ENCODE results near the gene HOXA2.
A peak's percentile ranks its signal among the peaks of the same experiment; 100 is the strongest.

Gene HOXA2

DNA sequence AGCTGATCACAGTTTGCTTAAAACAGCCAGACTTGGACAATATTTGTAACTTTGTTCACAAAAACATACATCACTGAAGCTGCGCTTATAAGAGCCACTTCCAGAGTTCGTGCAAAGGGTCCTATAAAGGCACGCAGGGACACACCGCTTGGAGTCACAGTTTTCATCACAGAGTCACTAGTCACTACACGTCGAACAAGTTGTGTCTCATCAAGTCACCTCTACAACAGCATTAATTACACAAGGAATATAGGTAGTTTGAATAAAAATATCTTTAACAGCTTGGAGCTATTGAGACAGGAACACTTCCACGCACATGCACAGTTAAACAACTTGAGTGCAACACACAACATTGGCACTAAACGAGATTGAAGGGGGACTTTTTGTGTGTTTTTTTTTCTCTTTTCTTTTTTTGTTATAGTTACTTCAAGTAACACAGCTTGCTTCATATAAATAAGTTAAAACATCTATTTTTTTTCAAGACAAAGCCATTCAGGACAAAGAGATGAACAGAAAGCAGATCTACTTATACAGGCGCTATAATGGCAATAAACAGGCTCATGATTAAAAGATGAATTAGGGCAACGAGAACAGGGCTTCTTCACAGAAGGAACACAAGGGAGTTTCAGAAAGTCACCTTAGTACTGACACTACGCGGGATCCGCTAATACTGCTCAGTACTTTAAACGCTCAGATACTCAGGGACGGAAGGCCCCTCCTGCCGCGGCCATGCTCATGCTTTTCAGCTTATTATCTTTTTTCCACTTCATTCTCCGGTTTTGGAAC, 38.8 kb upstream of the HOXA2 start:
- POLR2A ChIA-PET (ENCODE audit: low non-redundant PET): interaction anchor here (0.5 kb wide), 1 partner anchor 282 kb away, joined by 5 read pairs; no protein-coding TSS in a partner anchor
- H3K27ac ChIP-seq: peak overlapping the region; percentile 90
- no peak for DNase-seq (ENCODE audit: low spot score)
- TF ChIP-seq, protein P1, sequence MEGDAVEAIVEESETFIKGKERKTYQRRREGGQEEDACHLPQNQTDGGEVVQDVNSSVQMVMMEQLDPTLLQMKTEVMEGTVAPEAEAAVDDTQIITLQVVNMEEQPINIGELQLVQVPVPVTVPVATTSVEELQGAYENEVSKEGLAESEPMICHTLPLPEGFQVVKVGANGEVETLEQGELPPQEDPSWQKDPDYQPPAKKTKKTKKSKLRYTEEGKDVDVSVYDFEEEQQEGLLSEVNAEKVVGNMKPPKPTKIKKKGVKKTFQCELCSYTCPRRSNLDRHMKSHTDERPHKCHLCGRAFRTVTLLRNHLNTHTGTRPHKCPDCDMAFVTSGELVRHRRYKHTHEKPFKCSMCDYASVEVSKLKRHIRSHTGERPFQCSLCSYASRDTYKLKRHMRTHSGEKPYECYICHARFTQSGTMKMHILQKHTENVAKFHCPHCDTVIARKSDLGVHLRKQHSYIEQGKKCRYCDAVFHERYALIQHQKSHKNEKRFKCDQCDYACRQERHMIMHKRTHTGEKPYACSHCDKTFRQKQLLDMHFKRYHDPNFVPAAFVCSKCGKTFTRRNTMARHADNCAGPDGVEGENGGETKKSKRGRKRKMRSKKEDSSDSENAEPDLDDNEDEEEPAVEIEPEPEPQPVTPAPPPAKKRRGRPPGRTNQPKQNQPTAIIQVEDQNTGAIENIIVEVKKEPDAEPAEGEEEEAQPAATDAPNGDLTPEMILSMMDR (conservative IDR thresholded peaks at IDR 0.05; ENCODE audit: low read depth): no peak
- CTCF ChIA-PET: interaction anchor here (0.5 to 2.3 kb wide), 13 partner anchors 9 to 1429 kb away, joined by 3 to 10 read pairs (median 4); partner anchors contain the start of gene HOXA4

DNA sequence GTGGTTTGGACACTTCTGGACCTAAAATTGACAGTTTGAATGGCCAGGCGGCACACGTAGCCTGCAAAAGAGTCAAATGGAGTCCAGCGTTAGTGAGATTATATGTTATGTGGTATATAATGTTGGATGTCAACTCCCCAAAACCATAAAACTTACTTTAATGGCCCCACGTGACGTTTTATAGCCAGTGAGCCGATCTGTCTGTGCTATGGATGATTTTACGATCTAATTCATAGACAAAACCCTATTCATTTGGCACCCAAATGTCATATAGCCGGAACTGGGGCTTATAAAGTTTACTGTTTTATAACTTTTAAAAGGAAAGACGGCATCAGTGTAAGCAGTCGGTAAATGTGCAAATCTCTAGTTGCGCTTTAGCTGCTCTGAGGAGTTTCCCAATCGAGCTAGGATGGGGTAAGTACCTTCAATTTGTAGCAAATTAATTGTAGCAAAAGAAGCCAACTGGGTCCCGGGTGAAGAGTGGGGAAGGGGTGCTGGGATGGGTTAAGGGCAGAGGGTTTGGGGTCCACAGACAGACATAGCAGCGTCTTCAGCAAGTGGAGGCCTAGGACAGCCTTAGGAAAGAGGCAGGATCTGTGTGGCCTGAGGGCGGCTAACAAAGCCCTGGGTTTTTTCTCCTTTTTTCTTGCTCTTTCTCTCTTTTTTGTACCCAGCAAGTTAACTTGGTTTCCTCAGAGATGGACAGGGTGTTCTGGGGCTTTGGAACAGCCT, 37.8 kb upstream of the HOXA2 start:
- CTCF ChIA-PET: interaction anchor here (0.6 to 2.3 kb wide), 6 partner anchors 42 to 768 kb away, joined by 3 to 10 read pairs (median 4); no protein-coding TSS in a partner anchor
- H3K27ac ChIP-seq: peak overlapping the region; percentile 84
- DNase-seq (ENCODE audit: low spot score): no peak
- POLR2A ChIA-PET (ENCODE audit: low non-redundant PET): no interaction called here
- TF ChIP-seq, protein P1 (conservative IDR thresholded peaks at IDR 0.05; ENCODE audit: low read depth): no peak

DNA sequence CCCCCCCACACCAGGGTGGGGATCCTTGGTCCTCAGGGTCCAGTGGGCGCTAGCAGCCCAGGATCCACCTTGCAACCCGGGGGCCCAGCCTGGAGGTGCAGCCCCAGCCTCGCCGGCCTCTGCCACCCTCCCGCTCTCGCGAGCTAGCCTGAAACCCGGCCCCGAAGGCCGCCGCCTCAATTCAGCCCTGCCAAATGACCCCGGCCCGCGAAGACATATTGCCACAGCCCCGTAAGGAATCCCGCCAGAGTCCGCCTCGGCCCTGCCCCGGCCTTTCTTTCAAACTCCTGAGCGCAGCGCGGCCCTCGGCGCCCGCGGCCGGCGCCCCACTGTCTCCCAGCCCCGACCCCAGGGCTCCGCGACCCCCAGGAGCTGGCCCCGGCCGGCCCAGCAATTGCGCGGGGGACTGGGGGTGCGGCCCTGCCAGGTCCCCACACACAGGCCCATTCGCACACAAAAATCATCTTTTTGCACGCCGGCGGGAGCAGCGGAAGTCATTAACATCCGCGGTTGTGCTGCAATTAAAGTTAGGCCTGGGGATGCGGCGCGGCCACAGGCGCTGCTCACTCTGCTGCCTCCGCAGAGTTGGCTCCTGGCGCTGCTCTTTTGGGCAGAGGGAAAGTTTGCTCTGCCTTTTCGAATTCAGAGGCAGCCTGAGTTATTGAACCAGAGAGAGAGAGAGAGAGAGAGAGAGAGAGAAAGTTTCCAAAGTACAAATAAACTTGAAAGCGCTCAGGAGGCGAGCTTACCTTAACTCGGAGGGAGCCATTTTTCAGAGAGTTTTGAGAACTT, 37.0 kb upstream of the HOXA2 start:
- no peak for DNase-seq (ENCODE audit: low spot score)
- ChIA-PET CTCF (interaction anchor here (0.6 kb wide), 3 partner anchors 8 to 767 kb away, joined by 3 to 7 read pairs (median 4); no protein-coding TSS in a partner anchor), POLR2A (ENCODE audit: low non-redundant PET) (no interaction called here)
- peak overlapping the region; percentile 84 for H3K27ac ChIP-seq
- TF ChIP-seq, protein P1 (conservative IDR thresholded peaks at IDR 0.05; ENCODE audit: low read depth): no peak

DNA sequence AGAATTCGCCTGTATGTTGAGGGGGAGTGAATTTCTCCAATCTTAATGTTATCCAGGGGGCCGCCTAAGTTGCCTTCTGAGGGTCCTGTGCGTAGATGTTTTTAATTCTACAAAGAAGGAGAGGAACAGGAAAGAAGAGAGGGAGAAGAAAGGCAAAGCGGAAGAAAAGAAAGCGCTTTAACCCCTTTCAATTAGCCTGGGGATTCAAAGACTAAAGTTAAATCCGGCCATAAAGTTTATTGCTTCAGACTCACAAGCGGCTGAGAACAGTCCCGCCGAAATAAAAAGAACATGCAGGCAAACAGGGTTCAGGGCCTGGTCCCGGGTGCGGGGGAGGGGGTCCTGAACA, 36.5 kb upstream of the HOXA2 start:
- TF ChIP-seq, protein P1 (conservative IDR thresholded peaks at IDR 0.05; ENCODE audit: low read depth): no peak
- ChIA-PET CTCF (interaction anchor here (0.6 kb wide), 2 partner anchors 8 to 41 kb away, joined by 3 to 7 read pairs; no protein-coding TSS in a partner anchor), POLR2A (ENCODE audit: low non-redundant PET) (no interaction called here)
- H3K27ac ChIP-seq: peak overlapping the region; percentile 84
- DNase-seq (ENCODE audit: low spot score): no peak

DNA sequence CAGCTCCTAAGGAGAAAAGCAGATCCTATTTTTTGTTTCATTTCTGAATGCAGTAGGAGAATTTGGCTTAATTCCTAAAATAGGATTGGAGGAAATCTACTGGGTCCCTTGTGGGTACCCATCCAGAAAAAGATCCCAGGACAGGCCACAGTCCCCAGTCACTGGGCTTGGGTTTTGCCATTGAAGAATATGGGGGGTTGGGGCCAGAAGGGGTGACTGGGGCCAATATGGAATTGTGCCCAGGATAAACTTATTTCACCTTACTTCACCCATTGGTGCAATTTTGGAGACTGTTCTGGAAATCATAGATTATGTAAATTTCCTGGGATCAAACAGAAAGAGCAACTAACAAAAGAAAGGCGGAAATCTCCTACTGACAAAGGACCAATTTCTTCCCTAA, 36.0 kb upstream of the HOXA2 start:
- no peak overlapping the region for H3K27ac ChIP-seq
- DNase-seq (ENCODE audit: low spot score): no peak
- POLR2A ChIA-PET (ENCODE audit: low non-redundant PET): no interaction called here
- TF ChIP-seq, protein P1 (conservative IDR thresholded peaks at IDR 0.05; ENCODE audit: low read depth): no peak
- CTCF ChIA-PET: no interaction called here
